ENCODE measurements around the gene HSPG2.

DNA sequence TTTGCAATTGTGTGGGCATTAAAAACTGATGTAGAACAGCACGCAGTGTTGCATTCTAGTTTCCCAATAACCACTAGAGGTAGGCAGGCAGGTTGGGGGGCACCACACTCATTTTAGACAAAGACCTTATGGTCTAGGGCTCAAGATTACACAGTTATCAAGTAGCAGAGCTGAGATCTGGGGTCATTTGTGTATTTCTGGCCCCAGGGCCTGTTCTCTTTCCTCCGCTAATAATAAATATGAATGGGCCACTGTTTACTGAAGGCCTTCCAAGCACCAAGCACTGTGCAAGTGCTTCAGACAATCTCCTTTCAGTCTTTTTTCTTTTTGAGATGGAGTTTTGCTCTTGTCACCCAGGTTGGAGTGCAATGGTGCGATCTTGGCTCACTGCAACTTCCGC, 101.1 kb downstream of the HSPG2 start:
- TF ChIP-seq CEBPB (IDR thresholded peaks at IDR 0.05) (no peak), RAD21 (IDR thresholded peaks at IDR 0.05; ENCODE audit: low read depth) (no peak), TAF1 (IDR thresholded peaks at IDR 0.05; ENCODE audit: low read depth) (no peak)
